Measurements from ENCODE around the gene TTC9B.
A peak's percentile ranks its signal among the peaks of the same experiment; 100 is the strongest.

The TTC9B gene
- total RNA-seq, result 0 to 0.16 (median 0) reads per million in 18 experiments

- DNase-seq, result peak in 1 of 2 donors; percentile 18
Measured at GRCh38 chr19:40217934-40218890, at the start of gene TTC9B. Gene TTC9B, minus strand, starts transcription at chr19:40218384. Its CDS starts 3 bp downstream, at chr19:40218381.

DNA sequence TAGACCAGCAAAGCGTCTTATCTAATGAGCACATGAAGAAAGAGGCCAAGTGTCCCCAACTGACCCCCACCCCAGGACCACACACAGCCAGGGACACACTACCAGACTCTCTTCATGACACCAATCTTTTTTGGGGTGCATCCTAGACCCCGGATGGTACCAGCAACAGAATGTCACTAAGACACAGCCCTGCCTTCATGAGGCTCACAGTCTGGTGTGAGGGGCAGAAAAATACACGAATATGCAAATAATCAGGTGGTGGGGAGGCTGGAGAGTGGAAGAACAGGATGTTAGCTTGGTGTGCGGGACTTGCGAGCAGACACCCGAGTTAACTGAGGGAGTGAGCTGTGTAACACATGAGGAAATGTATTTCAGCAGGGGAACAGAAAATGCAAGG is 49.4 kb upstream of the TTC9B start:
- DNase-seq, result no peak

- no peak for DNase-seq
Measured at GRCh38 chr19:40266912-40267600, 48.9 kb upstream of the TTC9B start.

GRCh38 chr19:40266119-40266518 is 47.9 kb upstream of the TTC9B start:
- DNase-seq, result no peak

- DNase-seq, result no peak
Measured at GRCh38 chr19:40265763-40266099, 47.5 kb upstream of the TTC9B start.

DNA sequence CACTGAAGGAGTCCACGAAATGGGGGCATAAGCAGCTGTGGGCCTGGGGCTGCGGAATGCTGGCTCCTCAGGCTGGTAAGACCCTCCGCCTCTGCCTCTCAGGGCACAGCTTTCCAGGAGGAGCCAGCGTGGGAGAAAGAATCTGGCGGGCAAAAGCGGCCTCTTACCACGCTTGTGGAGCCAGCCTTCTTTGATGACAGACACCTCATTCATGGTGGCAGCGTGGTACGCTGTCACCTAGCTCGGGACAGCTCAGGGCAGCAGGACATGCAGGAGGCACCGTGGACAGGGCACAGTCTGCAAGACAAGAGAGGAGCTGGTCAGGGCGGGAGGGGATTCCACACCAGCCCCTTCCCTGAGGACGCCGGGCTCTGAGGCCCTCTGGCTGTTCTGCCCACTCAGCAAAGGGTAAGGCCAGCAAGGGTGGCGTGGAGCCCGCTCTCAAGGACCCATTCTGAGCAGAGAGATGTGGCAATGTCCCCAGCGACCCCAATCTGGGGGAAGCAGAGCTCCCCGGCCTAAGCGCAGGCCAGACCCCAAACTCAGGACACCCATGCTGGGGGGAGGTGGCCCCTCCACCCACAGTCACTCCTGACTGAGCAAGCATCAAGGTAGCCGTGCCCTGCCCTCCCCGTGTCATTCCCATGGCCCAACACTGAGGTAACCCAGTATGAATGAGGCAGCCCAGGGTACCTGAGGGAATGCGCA is 47.0 kb upstream of the TTC9B start:
- DNase-seq, result no peak

- no peak for DNase-seq
Measured at GRCh38 chr19:40264314-40265054, 46.3 kb upstream of the TTC9B start.

GRCh38 chr19:40263440-40264313 is 45.5 kb upstream of the TTC9B start:
- DNase-seq, result no peak

GRCh38 chr19:40262422-40262821 is 44.2 kb upstream of the TTC9B start:
- no peak for DNase-seq

- DNase-seq, result peak in 1 of 2 donors; percentile 30
Measured at GRCh38 chr19:40261631-40262030, 43.4 kb upstream of the TTC9B start.

DNA sequence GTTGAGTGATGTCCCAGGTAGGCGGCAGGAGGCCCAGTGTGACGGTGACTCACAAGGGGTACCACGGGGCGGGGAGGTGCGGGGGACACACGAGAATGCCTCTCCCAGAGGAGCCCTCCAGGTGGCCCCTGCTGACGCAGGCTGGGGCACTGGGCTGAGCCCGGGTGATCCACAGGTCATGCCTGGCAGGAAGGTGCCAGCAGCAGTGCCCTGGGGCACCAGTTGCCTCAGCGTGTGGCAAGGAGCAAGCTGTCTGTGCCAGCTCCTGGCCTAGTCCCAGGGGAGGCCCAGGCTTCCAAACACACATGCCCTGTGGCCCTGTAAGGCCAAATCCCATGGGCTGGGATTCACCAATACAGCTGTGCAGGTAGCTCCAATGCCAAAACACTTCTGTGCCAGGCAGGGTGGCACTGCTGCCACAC is 38.9 kb upstream of the TTC9B start:
- no peak for DNase-seq

DNA sequence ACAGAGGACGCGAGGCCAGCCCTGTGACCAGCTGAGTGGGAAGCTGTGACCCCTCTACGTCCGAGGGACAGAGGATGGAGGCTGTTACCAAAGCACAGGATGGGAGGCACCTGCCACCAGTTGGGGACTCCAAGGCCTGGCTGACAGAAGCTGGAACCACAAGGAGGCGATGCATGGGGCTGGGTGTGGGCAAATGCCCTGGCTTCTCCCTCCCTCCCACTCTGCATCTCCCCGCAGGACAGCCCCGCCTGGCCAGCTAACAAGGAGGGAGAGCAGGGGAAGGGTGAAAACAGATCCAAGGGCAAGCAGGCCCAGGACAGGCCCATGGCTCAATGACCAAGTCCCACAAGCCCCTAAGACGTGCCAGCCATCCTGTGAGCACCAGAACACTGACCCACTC is 38.3 kb upstream of the TTC9B start:
- DNase-seq, result no peak

DNA sequence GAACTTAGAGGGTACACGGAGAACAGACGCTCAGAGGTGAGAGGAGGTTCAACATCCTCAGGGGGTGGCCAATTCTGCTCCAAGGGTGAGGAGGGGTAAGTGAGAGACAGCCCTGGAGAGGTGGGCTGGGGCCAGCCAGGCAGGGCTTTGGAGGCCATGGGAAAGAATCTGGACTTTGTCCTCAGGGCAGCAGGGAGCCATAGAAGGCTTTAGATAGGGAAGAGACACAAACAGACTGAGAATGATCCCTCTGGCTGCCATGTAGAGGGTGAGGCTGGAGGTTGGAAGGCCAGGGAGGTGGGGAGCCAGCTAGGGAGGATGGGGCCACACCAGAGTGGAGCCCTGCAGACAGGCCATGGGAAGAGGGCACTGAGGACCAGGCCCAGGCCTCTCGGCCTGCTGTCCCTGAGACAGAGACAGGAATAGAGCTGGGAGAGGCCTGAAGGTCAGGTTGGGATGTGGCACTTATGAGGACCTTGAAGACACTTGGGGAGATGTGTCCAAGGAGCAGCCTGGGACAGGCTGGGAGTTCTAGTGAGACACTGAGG is 37.5 kb upstream of the TTC9B start:
- no peak for DNase-seq

DNA sequence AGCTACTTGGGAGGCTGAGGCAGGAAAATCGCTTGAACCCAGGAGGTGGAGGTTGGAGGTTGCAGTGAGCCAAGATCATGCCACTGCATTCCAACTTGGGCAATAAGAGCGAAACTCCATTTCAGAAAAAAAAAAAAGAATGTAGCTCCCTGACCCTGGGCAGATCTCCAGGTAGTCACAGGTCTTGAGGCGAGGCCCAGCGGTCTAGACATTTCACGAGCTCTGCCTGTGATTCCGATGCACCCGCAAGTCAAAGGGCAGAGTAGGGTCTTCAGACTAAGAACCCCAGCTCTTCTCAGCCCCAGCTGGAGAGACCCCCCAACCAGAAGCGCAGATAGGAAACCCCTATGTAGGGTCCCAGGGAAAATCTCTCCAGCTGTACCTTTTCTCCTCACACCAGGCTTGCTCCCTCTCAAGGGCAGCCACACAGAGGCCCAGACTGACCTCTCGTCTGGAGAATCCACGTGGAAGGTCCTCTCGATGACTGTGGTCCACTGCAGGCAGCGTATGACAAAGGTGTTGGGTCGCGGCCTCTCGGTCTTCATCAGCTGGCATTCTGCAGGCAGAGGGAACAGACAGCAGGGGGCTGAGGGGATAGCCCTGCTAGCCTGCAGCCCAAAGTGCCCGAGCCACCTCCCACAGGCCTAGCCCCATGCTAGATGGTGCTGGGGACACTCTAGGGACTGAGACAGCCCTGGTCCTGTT is 36.7 kb upstream of the TTC9B start:
- DNase-seq, result no peak

- no peak for DNase-seq
Measured at GRCh38 chr19:40253611-40254092, 35.5 kb upstream of the TTC9B start.

DNA sequence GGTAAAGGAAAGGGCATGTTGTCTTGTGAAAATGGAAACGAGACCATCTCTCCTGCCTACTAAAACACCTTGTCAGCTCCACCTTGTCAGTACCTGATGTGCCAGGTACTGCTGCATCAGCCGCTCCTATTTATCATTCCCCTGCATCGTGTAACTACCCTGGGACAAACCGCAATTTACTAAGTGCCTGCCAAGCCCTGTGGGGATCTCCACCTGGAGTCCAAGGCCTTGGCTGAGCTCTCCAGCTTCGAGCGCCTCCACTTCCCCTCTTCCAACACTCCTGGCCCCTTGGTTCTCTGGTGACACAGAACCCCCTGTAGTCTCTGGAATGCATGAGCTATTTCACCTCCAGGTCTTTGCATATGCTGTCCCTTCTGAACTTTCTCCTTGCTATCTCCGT is 34.2 kb upstream of the TTC9B start:
- no peak for DNase-seq

DNA sequence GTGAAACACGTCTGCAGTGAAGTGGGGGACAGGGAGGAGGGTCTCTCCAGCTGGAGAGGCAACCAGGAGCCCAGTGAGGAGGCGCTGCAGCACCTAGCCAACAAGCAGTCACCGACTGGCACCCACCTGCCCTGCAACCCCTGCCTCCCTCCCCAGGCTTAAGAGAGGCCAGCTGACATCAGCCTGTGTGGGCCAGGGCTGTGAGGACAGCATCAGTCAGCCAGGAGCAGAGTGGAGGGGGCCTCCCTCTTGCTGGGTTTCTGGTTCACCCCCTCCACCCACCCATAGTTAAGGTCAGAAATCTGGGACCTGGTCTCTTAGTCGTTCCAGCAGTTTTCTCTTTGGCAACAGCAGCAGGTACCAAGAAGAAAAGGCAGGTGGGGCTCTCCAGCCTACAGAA is 33.8 kb upstream of the TTC9B start:
- DNase-seq, result no peak

DNA sequence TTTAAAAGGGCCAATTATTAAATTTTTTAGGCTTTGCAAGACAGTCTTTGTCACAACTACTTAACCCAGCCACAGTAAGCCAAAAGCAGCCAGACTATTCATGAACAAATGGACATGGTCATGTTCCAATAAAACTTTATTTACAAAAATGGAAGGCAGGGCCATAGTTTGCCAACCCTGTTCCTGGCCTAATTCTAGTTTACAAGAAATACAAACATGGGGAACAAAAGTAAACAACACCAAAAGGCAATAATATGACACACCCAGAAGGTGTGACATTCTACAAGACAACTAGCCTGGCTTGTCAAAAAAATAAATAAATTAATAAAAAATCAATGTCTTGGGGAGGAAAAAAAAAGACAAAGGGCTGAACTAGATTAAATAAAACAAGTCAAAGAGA is 33.1 kb upstream of the TTC9B start:
- no peak for DNase-seq

DNA sequence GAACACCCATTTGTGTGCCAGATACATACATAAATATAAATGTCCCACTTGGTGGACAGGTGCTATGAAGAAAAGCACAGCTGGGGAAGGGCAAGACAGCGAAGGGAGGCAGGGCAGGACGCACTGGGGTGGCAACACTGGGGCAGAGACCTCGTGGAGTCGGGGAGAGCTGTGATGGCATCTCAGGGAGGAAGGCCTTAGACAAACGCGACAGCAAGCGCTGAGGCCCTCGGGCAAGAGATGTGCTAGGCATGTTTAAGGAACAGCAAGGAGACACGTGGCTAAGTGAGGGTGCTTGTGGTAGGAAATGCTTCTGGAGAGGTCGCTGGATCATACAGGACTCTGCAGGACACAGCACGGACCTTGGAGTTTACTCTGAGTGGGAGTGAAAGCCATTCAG is 31.6 kb upstream of the TTC9B start:
- DNase-seq, result no peak

GRCh38 chr19:40249201-40249600 is 31.0 kb upstream of the TTC9B start:
- DNase-seq, result no peak

Data from inflammatory macrophage (primary cell).